IMR-90 (cell line): ENCODE measurements around the gene RAB11B. TPM values are rescaled to one million over a fixed set of nuclear protein-coding genes. Genes with fewer than 3 reads are reported as not detected.
"Not testable (repeated sequence)": the region's sequence is repeated elsewhere in the genome, so short reads cannot be mapped to it uniquely, and the experiment has no call there.

Source experiments
- ATAC-seq: fragments of 200-7000 bp; cut with Tn5 transposase; 2 replicates; pipeline ENCODE4 v1.9.1; 2020; ENCODE audit warnings: low read depth, mild to moderate bottlenecking, moderate library complexity
- BruUV-seq: library from RNA; stranded (reverse); fragments of 400-500 nt; replicated peaks from 2 replicates; lab custom pipeline; 2021; lab: Mats Ljungman, UMichigan
- CTCF ChIA-PET: fragments of 300-600 bp; formaldehyde crosslinking; extraction: SDS; loops from one replicate; lab custom pipeline; 2021; ENCODE audit warnings: antibody characterized with exemption; lab: Yijun Ruan, JAX
- POLR2A ChIA-PET: fragments of 300-600 bp; sonication (Branson Sonifier 250); formaldehyde crosslinking; loops from one replicate; lab custom pipeline; 2022; ENCODE audit warnings: antibody characterized with exemption; ENCODE audit not compliant: unreplicated experiment; lab: Charles Lee
- DNase-seq: peaks from one replicate; pipeline ENCODE4 v3.0.0; 2013
- H2AFZ ChIP-seq: replicated peaks from 2 replicates; pipeline ENCODE3; 2013; ENCODE audit warnings: low read length, mild to moderate bottlenecking; ENCODE audit not compliant: poor library complexity
- H2AK5ac ChIP-seq: 2 replicates; pipeline ENCODE4 v1.6.1; 2013; ENCODE audit warnings: low read depth, low read length, inconsistent platforms
- H2AK9ac ChIP-seq: replicated peaks from 2 replicates; pipeline ENCODE3; 2013; ENCODE audit warnings: mild to moderate bottlenecking, low read depth, low read length, moderate library complexity; ENCODE audit not compliant: poor library complexity
- H2BK120ac ChIP-seq: 2 replicates; pipeline ENCODE4 v1.6.1; 2013; ENCODE audit warnings: low read depth, low read length, inconsistent platforms
- H2BK15ac ChIP-seq: 3 replicates; pipeline ENCODE4 v1.6.1; 2013; ENCODE audit warnings: low read depth, low read length, inconsistent platforms
- H2BK20ac ChIP-seq: 2 replicates; pipeline ENCODE4 v1.6.1; 2013; ENCODE audit warnings: low read depth, mild to moderate bottlenecking, inconsistent platforms, low read length, moderate library complexity
- H2BK5ac ChIP-seq: 2 replicates; pipeline ENCODE4 v1.6.1; 2013; ENCODE audit warnings: mild to moderate bottlenecking, low read depth, low read length, inconsistent platforms; ENCODE audit not compliant: poor library complexity, severe bottlenecking
- H3K14ac ChIP-seq: replicated peaks from 2 replicates; pipeline ENCODE4 v1.6.1; 2013; ENCODE audit warnings: low read depth, low read length, inconsistent platforms
- H3K18ac ChIP-seq: 2 replicates; pipeline ENCODE4 v1.6.1; 2013; ENCODE audit warnings: low read depth, low read length, control low read depth
- H3K23ac ChIP-seq: 2 replicates; pipeline ENCODE4 v1.6.1; 2013; ENCODE audit warnings: low read depth, low read length, inconsistent platforms
- H3K27ac ChIP-seq: 2 replicates; pipeline ENCODE4 v1.5.1; 2013; ENCODE audit warnings: mild to moderate bottlenecking, control low read depth, low read length; ENCODE audit not compliant: insufficient read depth
- H3K27me3 ChIP-seq: 2 replicates; pipeline ENCODE4 v1.6.1; 2013; ENCODE audit warnings: low read length; ENCODE audit not compliant: control insufficient read depth, insufficient read depth
- H3K36me3 ChIP-seq: 2 replicates; pipeline ENCODE4 v1.6.1; 2013; ENCODE audit warnings: low read length, mixed read lengths; ENCODE audit not compliant: control insufficient read depth, insufficient read depth
- H3K4ac ChIP-seq: 2 replicates; pipeline ENCODE4 v1.6.1; 2013; ENCODE audit warnings: low read depth, low read length, inconsistent platforms
- H3K4me1 ChIP-seq: 2 replicates; pipeline ENCODE4 v1.6.1; 2013; ENCODE audit warnings: low read length, mixed read lengths; ENCODE audit not compliant: control insufficient read depth, insufficient read depth
- H3K4me2 ChIP-seq: 2 replicates; pipeline ENCODE4 v1.6.1; 2013; ENCODE audit warnings: low read depth, mild to moderate bottlenecking, control low read depth, low read length, moderate library complexity
- H3K4me3 ChIP-seq: 2 replicates; pipeline ENCODE4 v1.5.1; 2013; ENCODE audit warnings: low read depth, mild to moderate bottlenecking, control low read depth, low read length, moderate library complexity; ENCODE audit not compliant: insufficient read depth
- H3K56ac ChIP-seq: 2 replicates; pipeline ENCODE4 v1.6.1; 2013; ENCODE audit warnings: low read length, inconsistent platforms; ENCODE audit not compliant: insufficient read depth; ENCODE audit errors: extremely low read depth
- H3K79me1 ChIP-seq, 2 experiments: 2 replicates each; pipeline ENCODE4 v1.6.1; 2013; ENCODE audit warnings: low read length in 2 of 2, inconsistent platforms in 1 of 2, low read depth in 1 of 2
- H3K9ac ChIP-seq: 2 replicates; pipeline ENCODE4 v1.6.1; 2013; ENCODE audit warnings: low read depth, low read length, control low read depth
- H3K9me1 ChIP-seq: 2 replicates; pipeline ENCODE4 v1.6.1; 2013; ENCODE audit warnings: low read length, inconsistent platforms; ENCODE audit not compliant: insufficient read depth
- H3K9me3 ChIP-seq: 2 replicates; pipeline ENCODE4 v1.6.1; 2013; ENCODE audit warnings: low read length; ENCODE audit not compliant: control insufficient read depth, insufficient read depth
- H4K20me1 ChIP-seq: 2 replicates; pipeline ENCODE4 v1.6.1; 2013; ENCODE audit warnings: low read length, inconsistent platforms; ENCODE audit not compliant: insufficient read depth
- H4K5ac ChIP-seq: 2 replicates; pipeline ENCODE4 v1.6.1; 2013; ENCODE audit warnings: mild to moderate bottlenecking, low read depth, low read length, control low read depth
- H4K8ac ChIP-seq, 2 experiments: 2 replicates each; pipeline ENCODE4 v1.6.1; 2013; ENCODE audit warnings: low read depth in 2 of 2, low read length in 2 of 2, control low read depth in 1 of 2, inconsistent platforms in 1 of 2
- H4K91ac ChIP-seq: 2 replicates; pipeline ENCODE4 v1.6.1; 2013; ENCODE audit warnings: low read depth, low read length, inconsistent platforms; ENCODE audit not compliant: insufficient read depth
- BHLHE40 ChIP-seq: fragments of 150-350 bp; IDR thresholded peaks from 2 replicates; pipeline ENCODE4 v1.6.1; 2016; ENCODE audit warnings: mild to moderate bottlenecking, low read depth, low read length
- CEBPB ChIP-seq: IDR thresholded peaks from 2 replicates; pipeline ENCODE4 v1.6.1; 2012; ENCODE audit warnings: low read depth, low read length, improper control_type of control experiment
- FOS ChIP-seq: fragments of 150-350 bp; IDR thresholded peaks from 2 replicates; pipeline ENCODE4 v1.6.1; 2016; ENCODE audit warnings: low read depth, low read length
- MAZ ChIP-seq: IDR thresholded peaks from 2 replicates; pipeline ENCODE4 v1.6.1; 2012; ENCODE audit warnings: low read depth, mild to moderate bottlenecking, low read length, improper control_type of control experiment, moderate library complexity, borderline replicate concordance
- NFE2L2 ChIP-seq: fragments of 150-350 bp; IDR thresholded peaks from 2 replicates; pipeline ENCODE4 v1.6.1; 2016; ENCODE audit warnings: low read depth, mild to moderate bottlenecking, low read length
- POLR2A ChIP-seq: IDR thresholded peaks from 2 replicates; pipeline ENCODE4 v1.6.1; 2012; ENCODE audit warnings: mild to moderate bottlenecking, low read depth, low read length
- RCOR1 ChIP-seq: IDR thresholded peaks from 2 replicates; pipeline ENCODE4 v1.6.1; 2012; ENCODE audit warnings: mild to moderate bottlenecking, low read length, improper control_type of control experiment; ENCODE audit not compliant: insufficient replicate concordance
- WGBS, 2 experiments: methylation state at CpG; one replicate each; pipeline versions ENCODE4 v1.1.5 to v1.1.7; 2013; ENCODE audit warnings: missing lambda C conversion rate in 2 of 2; ENCODE audit not compliant: insufficient read length in 1 of 2; ENCODE audit errors: extremely low coverage in 2 of 2; 5-methylcytosine and 5-hydroxymethylcytosine counted together
- dilution Hi-C: fragments of 300-500 bp; cut with HindIII; formaldehyde crosslinking; loops from one replicate; pipeline ENCODE4 v1.14.3; 2018; ENCODE audit warnings: low sequenced_read_pairs; ENCODE audit not compliant: unreplicated experiment
- in situ Hi-C: fragments of 300-500 bp; cut with MboI; formaldehyde crosslinking; loops from 3 replicates; pipeline ENCODE4 v1.14.3; 2019; ENCODE audit warnings: low sequenced_read_pairs, inconsistent platforms, mixed read lengths
- intact Hi-C: fragments of 100-400 bp; cut with micrococcal nuclease; formaldehyde crosslinking; loops from 2 replicates; pipeline ENCODE4 v1.10.0; 2022
- polyA plus RNA-seq, 3 experiments: library from polyadenylated mRNA; depleted of rRNA; stranded (reverse); fragments of >200 nt; gene quantifications; 2 replicates each; pipeline ENCODE4 v1.2.3, GENCODE V29; 2012; ENCODE audit warnings: low replicate concordance in 1 of 3
- total RNA-seq: library from RNA; depleted of rRNA; stranded (reverse); fragments of >200 nt; gene quantifications from 2 replicates; pipeline ENCODE4 v1.2.3, GENCODE V29; 2012

Gene RAB11B
- total and polyA plus RNA-seq, 2 of the 4 experiments (the other 2 are of a cell fraction) = 8.2 to 117 TPM

DNA sequence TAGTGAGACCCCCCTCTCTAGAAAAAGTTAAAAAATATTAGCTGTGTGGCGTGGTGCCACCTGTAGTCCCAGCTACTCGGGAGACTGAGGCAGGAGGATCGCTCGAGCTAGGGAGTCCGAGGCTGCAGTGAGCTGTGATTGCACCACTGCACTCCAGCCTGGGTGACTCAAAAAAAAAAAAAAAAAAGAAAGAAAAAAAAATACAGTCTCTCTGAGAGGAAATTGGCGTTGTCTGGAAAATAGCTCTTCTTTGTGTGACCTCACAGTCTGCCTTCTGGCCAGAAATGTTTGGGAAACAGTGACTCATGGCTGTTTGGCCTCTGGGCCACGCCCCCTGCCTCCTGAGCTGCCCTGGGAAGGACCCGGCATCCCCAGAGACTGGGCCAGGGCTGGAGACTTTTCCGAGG lies 33.7 kb downstream of the RAB11B start:
- DNase-seq = peak; percentile 97
- H3K79me1 ChIP-seq = peaks cover 0 to 7% of the 10 kb centered on the region in 2 experiments; a peak in 2 of 4 replicates
- H4K5ac ChIP-seq = 0 out of 2 replicates have a peak overlapping the region, but pooled peaks have one; percentile 6
- no peak overlapping the region for H3K56ac ChIP-seq
- 0 out of 2 replicates have a peak overlapping the region, but pooled peaks have one; percentile 55 for H3K14ac ChIP-seq
- H2AFZ ChIP-seq = peak overlapping the region; percentile 47
- dilution Hi-C loops = no loop called here
- H4K20me1 ChIP-seq = no peaks in the 10 kb centered on the region
- H3K23ac ChIP-seq = no peak overlapping the region
- no peak overlapping the region for H3K4me3 ChIP-seq
- H3K36me3 ChIP-seq = no peaks in the 10 kb centered on the region
- no peak overlapping the region for H4K91ac ChIP-seq
- in situ Hi-C loops = no loop called here
- 0% methylated on average over 3 of the region's 9 CpGs; no CpG with 5 or more reads in 1 of the 2 experiments for WGBS, 2 experiments
- H3K9me1 ChIP-seq = 0 out of 2 replicates have a peak, but pooled peaks cover 2% of the 10 kb centered on the region
- BruUV-seq = no TSS peak
- H2BK15ac ChIP-seq = no peak overlapping the region; the same call in 2 of the 3 replicates
- CTCF ChIA-PET = interaction anchor here (0.6 to 1.0 kb wide), 3 partner anchors 11 to 70 kb away, joined by 3 read pairs; partner anchors contain the start of gene MARCHF2
- ATAC-seq = peak; percentile 100
- POLR2A ChIA-PET = interaction anchor here (0.6 kb wide), 2 partner anchors 38 to 67 kb away, joined by 7 to 10 read pairs; no protein-coding TSS in a partner anchor
- H3K27me3 ChIP-seq = no peaks in the 10 kb centered on the region
- H2AK9ac ChIP-seq = peak overlapping the region; percentile 8
- TF ChIP-seq RCOR1 (peak; percentile 91), CEBPB (peak; percentile 88), POLR2A (no peak), MAZ (peak; percentile 29; the same call in 1 of the 2 replicates), BHLHE40 (peak; percentile 40; the same call in 1 of the 2 replicates), NFE2L2 (no peak), FOS (peak; percentile 82)
- peak overlapping the region; percentile 10; the same call in 1 of the 2 replicates for H2AK5ac ChIP-seq
- H2BK120ac ChIP-seq = peak overlapping the region; percentile 55; the same call in 1 of the 2 replicates
- peak overlapping the region; percentile 62 for H3K4ac ChIP-seq
- 0 out of 2 replicates have a peak overlapping the region, but pooled peaks have one; percentile 21 for H2BK20ac ChIP-seq
- peaks cover 4% of the 10 kb centered on the region for H3K4me1 ChIP-seq
- peak overlapping the region in 1 of 2 experiments; percentile 60; a peak in 1 of 4 replicates for H4K8ac ChIP-seq
- peak overlapping the region; percentile 4 for H2BK5ac ChIP-seq
- H3K9ac ChIP-seq = no peak overlapping the region
- peak overlapping the region; percentile 23; the same call in 1 of the 2 replicates for H3K27ac ChIP-seq
- H3K9me3 ChIP-seq = no peaks in the 10 kb centered on the region
- peak overlapping the region; percentile 20; the same call in 1 of the 2 replicates for H3K4me2 ChIP-seq
- intact Hi-C loops = loop anchor here (2.0 kb wide), 1 partner anchor 21 kb away; the partner anchor contains the start of gene HNRNPM
- H3K18ac ChIP-seq = no peak overlapping the region

- H2AK5ac ChIP-seq, dilution Hi-C loops, ATAC-seq, H3K4me1 ChIP-seq, H3K18ac ChIP-seq, H2AFZ ChIP-seq, H3K27ac ChIP-seq, H4K20me1 ChIP-seq, H3K9me1 ChIP-seq, DNase-seq, H3K36me3 ChIP-seq, H4K8ac ChIP-seq, H2BK120ac ChIP-seq, H2BK5ac ChIP-seq, H2AK9ac ChIP-seq, in situ Hi-C loops, H2BK20ac ChIP-seq, H3K4me3 ChIP-seq, BruUV-seq, H4K91ac ChIP-seq, H3K27me3 ChIP-seq, H3K9me3 ChIP-seq, H2BK15ac ChIP-seq, H3K4me2 ChIP-seq, H3K23ac ChIP-seq, H3K79me1 ChIP-seq, H3K14ac ChIP-seq, H3K4ac ChIP-seq, H4K5ac ChIP-seq, H3K56ac ChIP-seq, H3K9ac ChIP-seq: not testable (repeated sequence)
- CTCF ChIA-PET = interaction anchor here (1.1 to 1.4 kb wide), 2 partner anchors 12 to 21 kb away, joined by 3 to 4 read pairs; partner anchors contain the start of gene MARCHF2
- POLR2A ChIA-PET = interaction anchor here (0.9 kb wide), 1 partner anchor 12 kb away, joined by 8 read pairs; the partner anchor contains the start of gene MARCHF2
- WGBS, 2 experiments = 90% methylated on average over 3 of the region's 6 CpGs; no CpG with 5 or more reads in 1 of the 2 experiments
- intact Hi-C loops = loop anchor here (2.0 kb wide), 1 partner anchor 19 kb away; the partner anchor contains the start of gene HNRNPM
These were observed 35.2 kb downstream of the RAB11B start for GRCh38 chr19:8425331-8425730.
